Measurements from ENCODE around the gene TSPAN6. TPM values are rescaled to one million over a fixed set of nuclear protein-coding genes. Genes with fewer than 3 reads are reported as not detected.

TSPAN6 gene, protein sequence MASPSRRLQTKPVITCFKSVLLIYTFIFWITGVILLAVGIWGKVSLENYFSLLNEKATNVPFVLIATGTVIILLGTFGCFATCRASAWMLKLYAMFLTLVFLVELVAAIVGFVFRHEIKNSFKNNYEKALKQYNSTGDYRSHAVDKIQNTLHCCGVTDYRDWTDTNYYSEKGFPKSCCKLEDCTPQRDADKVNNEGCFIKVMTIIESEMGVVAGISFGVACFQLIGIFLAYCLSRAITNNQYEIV
- total RNA-seq (ENCODE audit: unreplicated experiment), result 25.7 TPM
- long read RNA-seq, transcript TSPAN6-201 (8 exons, 2,206 nt), result major isoform, 39 of 53 reads
- long read RNA-seq, partial matches to known transcripts, result 1 of 53 reads
- long read RNA-seq, other reads (novel, unspliced or antisense), result 13 of 53 reads

DNA sequence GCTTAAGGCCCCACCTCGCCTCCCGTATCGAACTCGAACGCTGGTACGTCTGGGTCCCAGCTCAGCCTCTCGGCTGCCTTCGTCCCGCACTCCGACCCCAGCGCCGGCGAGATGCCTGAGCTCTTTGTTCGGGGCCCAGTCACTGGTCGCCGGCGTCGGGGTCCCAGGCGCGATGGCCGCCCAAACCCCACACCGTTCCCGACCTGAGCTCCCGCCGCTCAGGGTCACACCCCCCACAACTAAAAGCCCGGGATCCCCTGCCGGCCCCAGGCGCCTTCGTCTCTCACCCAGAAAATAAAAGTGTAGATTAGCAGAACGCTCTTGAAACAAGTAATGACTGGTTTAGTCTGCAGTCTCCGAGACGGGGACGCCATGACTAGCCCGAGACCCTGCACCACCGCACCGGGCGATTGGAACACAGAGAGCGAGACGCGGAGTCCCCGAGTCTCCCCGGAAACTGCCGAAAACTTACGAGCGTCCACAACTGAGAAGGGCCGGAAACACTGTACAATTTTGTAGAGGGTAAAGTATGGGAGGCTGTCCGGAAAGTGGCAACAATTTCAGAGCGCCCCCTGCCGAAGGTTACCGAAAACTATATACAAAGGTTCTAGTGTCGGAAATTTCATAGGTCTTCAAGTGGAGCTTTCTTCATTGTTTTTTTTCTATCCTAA, at the start of gene TSPAN6:
TSPAN6 (minus strand) TSS at position 486 of the 671 bp plus-strand sequence; CDS start at position 374, 112 bp downstream.
- peaks cover 6% of the 10 kb centered on the region for H3K4me1 Mint-ChIP-seq (ENCODE audit: low read depth, unreplicated experiment)
- TF ChIP-seq, protein P1, sequence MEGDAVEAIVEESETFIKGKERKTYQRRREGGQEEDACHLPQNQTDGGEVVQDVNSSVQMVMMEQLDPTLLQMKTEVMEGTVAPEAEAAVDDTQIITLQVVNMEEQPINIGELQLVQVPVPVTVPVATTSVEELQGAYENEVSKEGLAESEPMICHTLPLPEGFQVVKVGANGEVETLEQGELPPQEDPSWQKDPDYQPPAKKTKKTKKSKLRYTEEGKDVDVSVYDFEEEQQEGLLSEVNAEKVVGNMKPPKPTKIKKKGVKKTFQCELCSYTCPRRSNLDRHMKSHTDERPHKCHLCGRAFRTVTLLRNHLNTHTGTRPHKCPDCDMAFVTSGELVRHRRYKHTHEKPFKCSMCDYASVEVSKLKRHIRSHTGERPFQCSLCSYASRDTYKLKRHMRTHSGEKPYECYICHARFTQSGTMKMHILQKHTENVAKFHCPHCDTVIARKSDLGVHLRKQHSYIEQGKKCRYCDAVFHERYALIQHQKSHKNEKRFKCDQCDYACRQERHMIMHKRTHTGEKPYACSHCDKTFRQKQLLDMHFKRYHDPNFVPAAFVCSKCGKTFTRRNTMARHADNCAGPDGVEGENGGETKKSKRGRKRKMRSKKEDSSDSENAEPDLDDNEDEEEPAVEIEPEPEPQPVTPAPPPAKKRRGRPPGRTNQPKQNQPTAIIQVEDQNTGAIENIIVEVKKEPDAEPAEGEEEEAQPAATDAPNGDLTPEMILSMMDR (IDR thresholded peaks at IDR 0.05; ENCODE audit: partially characterized antibody, unreplicated experiment), result peak; percentile 69
- peak within 1 kb of the TSS; percentile 97 for H3K27ac Mint-ChIP-seq (ENCODE audit: unreplicated experiment)

DNA sequence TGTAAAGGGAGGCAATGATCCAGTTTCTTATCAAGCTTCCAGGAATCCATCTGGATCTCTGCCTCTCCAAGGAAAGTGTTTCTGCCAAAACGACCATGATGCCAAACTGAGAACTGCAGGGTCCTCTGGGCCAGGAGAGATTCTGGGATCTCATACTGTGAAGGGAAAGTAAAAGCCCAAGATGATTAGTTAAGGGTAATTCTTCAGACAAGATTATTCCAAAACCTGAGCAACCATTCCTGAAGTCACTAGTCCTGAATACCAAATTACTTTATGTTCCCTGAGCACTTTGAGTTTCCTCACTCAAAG, 49.3 kb upstream of the TSPAN6 start:
- H3K27me3 Mint-ChIP-seq (ENCODE audit: unreplicated experiment), result no peaks in the 10 kb centered on the region
- no peaks in the 10 kb centered on the region for H3K4me1 Mint-ChIP-seq (ENCODE audit: low read depth, unreplicated experiment)
- H3K9me3 Mint-ChIP-seq (ENCODE audit: unreplicated experiment), result no peaks in the 10 kb centered on the region
- H3K4me3 Mint-ChIP-seq (ENCODE audit: unreplicated experiment), result no peak overlapping the region
- TF ChIP-seq, protein P1 (IDR thresholded peaks at IDR 0.05; ENCODE audit: partially characterized antibody, unreplicated experiment), result peak; percentile 49
- no peak overlapping the region for H3K27ac Mint-ChIP-seq (ENCODE audit: unreplicated experiment)
- no peaks in the 10 kb centered on the region for H3K36me3 Mint-ChIP-seq (ENCODE audit: unreplicated experiment)
- no peak for DNase-seq

More for the DNA sequence above, at the start of gene TSPAN6:
- Mint-ChIP-seq H3K9me3 (ENCODE audit: unreplicated experiment) (no peaks in the 10 kb centered on the region), H3K36me3 (ENCODE audit: unreplicated experiment) (no peaks in the 10 kb centered on the region), H3K27me3 (ENCODE audit: unreplicated experiment) (no peaks in the 10 kb centered on the region), H3K4me3 (ENCODE audit: unreplicated experiment) (peak within 1 kb of the TSS; percentile 95)
- peak; percentile 85 for DNase-seq

DNA sequence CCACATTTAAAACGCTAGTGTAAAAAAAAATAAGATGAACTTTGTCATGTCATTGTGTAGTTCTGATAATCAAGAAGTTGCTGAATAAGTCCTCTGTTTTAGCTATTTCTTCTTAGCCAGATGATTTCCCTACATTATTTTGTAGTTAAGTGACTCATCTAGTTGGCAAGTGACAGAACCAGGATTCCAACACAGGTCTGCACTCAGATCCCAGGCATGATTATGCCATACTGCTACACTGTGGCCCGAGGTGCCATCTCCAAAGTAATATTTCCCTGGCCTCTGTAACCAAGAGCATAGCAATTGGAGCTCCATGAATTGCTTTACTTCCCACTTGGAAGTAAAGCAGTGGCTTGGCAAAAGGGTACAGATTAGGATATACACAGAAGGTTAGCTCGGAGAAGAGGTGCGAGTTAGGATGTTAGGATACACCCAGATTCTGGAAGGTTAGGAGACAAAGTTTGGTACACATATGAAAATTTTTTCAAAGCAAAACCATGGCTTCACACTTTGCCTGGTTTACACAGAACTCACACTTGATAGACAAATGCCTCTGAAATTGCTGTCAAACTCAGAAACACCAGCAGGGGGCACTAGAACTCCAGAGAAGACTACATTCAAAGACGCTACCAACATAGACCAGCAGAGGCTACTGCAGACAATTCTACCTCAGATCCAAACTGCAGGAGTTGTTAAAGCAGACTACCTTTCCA, 48.8 kb upstream of the TSPAN6 start:
- no peaks in the 10 kb centered on the region for H3K27me3 Mint-ChIP-seq (ENCODE audit: unreplicated experiment)
- TF ChIP-seq, protein P1 (IDR thresholded peaks at IDR 0.05; ENCODE audit: partially characterized antibody, unreplicated experiment), result peak; percentile 79
- no peak overlapping the region for H3K4me3 Mint-ChIP-seq (ENCODE audit: unreplicated experiment)
- H3K27ac Mint-ChIP-seq (ENCODE audit: unreplicated experiment), result no peak overlapping the region
- no peaks in the 10 kb centered on the region for H3K4me1 Mint-ChIP-seq (ENCODE audit: low read depth, unreplicated experiment)
- peak; percentile 49 for DNase-seq
- H3K36me3 Mint-ChIP-seq (ENCODE audit: unreplicated experiment), result no peaks in the 10 kb centered on the region
- peaks cover 1% of the 10 kb centered on the region for H3K9me3 Mint-ChIP-seq (ENCODE audit: unreplicated experiment)

DNA sequence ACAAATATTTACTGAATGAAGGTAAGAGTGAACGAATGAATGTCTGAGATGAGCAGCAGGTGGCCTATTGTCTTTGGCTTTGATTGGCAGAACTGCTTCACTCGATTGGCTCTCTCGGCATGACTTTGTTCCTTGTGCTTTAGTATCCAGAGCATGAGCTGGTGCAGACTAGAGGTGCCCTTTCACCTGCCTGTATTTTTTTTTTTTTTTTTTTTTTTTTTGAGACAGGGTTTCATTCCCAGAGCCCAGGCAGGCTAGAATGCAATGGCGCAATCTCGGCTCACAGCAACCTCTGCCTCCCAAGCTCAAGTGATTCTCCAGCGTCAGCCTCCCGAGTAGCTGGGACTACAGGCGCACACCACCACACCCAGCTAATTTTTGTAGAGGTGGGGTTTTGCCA, 46.3 kb upstream of the TSPAN6 start:
- no peaks in the 10 kb centered on the region for H3K36me3 Mint-ChIP-seq (ENCODE audit: unreplicated experiment)
- no peak for DNase-seq
- no peaks in the 10 kb centered on the region for H3K4me1 Mint-ChIP-seq (ENCODE audit: low read depth, unreplicated experiment)
- peaks cover 1% of the 10 kb centered on the region for H3K9me3 Mint-ChIP-seq (ENCODE audit: unreplicated experiment)
- no peak overlapping the region for H3K27ac Mint-ChIP-seq (ENCODE audit: unreplicated experiment)
- TF ChIP-seq, protein P1 (IDR thresholded peaks at IDR 0.05; ENCODE audit: partially characterized antibody, unreplicated experiment), result no peak
- peaks cover 2% of the 10 kb centered on the region for H3K27me3 Mint-ChIP-seq (ENCODE audit: unreplicated experiment)
- no peak overlapping the region for H3K4me3 Mint-ChIP-seq (ENCODE audit: unreplicated experiment)
